Inferior parietal cortex (tissue), 1 donor: ENCODE data around the gene CBFA2T2.
"Not testable (repeated sequence)": the region's sequence is repeated elsewhere in the genome, so short reads cannot be mapped to it uniquely, and the experiment has no call there.

Experiments
- DNase-seq: peaks from one replicate; pipeline ENCODE4 v3.0.0-alpha.2; 2016; ENCODE audit errors: extremely low spot score

The CBFA2T2 gene

GRCh38 chr20:33624399-33624798, 134.5 kb downstream of the CBFA2T2 start:
- DNase-seq, result no peak

- no peak for DNase-seq
These were observed 136.3 kb downstream of the CBFA2T2 start for GRCh38 chr20:33626190-33626589.

GRCh38 chr20:33627577-33628216, 137.8 kb downstream of the CBFA2T2 start:
- no peak for DNase-seq

GRCh38 chr20:33629533-33629932, 139.6 kb downstream of the CBFA2T2 start:
- DNase-seq, result no peak

GRCh38 chr20:33629979-33630378, 140.1 kb downstream of the CBFA2T2 start:
- no peak for DNase-seq

GRCh38 chr20:33630507-33630906, 140.6 kb downstream of the CBFA2T2 start:
- DNase-seq, result no peak

- DNase-seq, result not testable (repeated sequence)
These were observed 142.0 kb downstream of the CBFA2T2 start for GRCh38 chr20:33631910-33632309.

- DNase-seq, result no peak
These were observed 145.4 kb downstream of the CBFA2T2 start for GRCh38 chr20:33635341-33635740.

GRCh38 chr20:33636776-33637175, 146.9 kb downstream of the CBFA2T2 start:
- DNase-seq, result no peak

- no peak for DNase-seq
These were observed 150.4 kb downstream of the CBFA2T2 start for GRCh38 chr20:33640287-33640686.

GRCh38 chr20:33644313-33645071, 154.6 kb downstream of the CBFA2T2 start:
- no peak for DNase-seq

GRCh38 chr20:33645072-33645358, 155.1 kb downstream of the CBFA2T2 start:
- no peak for DNase-seq

- no peak for DNase-seq
These were observed 155.5 kb downstream of the CBFA2T2 start for GRCh38 chr20:33645396-33645795.

GRCh38 chr20:33646191-33646590, 156.3 kb downstream of the CBFA2T2 start:
- no peak for DNase-seq

GRCh38 chr20:33646959-33647602, 157.2 kb downstream of the CBFA2T2 start:
- not testable (repeated sequence) for DNase-seq

GRCh38 chr20:33647603-33648395, 157.9 kb downstream of the CBFA2T2 start:
- DNase-seq, result no peak

GRCh38 chr20:33648396-33649004, 158.6 kb downstream of the CBFA2T2 start:
- no peak for DNase-seq

- no peak for DNase-seq
These were observed 159.3 kb downstream of the CBFA2T2 start for GRCh38 chr20:33649201-33649681.

- no peak for DNase-seq
These were observed 160.3 kb downstream of the CBFA2T2 start for GRCh38 chr20:33650111-33650752.

- DNase-seq, result no peak
These were observed 161.1 kb downstream of the CBFA2T2 start for GRCh38 chr20:33650753-33651561.
